Activated T-cell treated with anti-CD3 and anti-CD28 coated beads, Interleukin-2, amount 50 U/mL, for 4 hours (primary cell): ENCODE measurements around the gene ACSL1. TPM values are rescaled to one million over a fixed set of nuclear protein-coding genes. Genes with fewer than 3 reads are reported as not detected.
"Not testable (repeated sequence)": the region's sequence is repeated elsewhere in the genome, so short reads cannot be mapped to it uniquely, and the experiment has no call there.

ENCODE experiments used
- ATAC-seq, 2 donors: fragments of 200-7000 bp; cut with Tn5 transposase; one replicate each; pipeline ENCODE4 v1.10.0; 2021
- DNase-seq: peaks from one replicate; pipeline ENCODE4 v3.0.0-alpha.2; 2020
- H3K27me3 Mint-ChIP-seq: one replicate; pipeline ENCODE4 v1.8.0; 2021; ENCODE audit warnings: low read depth, mixed read lengths
- H3K36me3 Mint-ChIP-seq: one replicate; pipeline ENCODE4 v1.8.0; 2022; ENCODE audit warnings: mixed read lengths; ENCODE audit not compliant: insufficient read depth
- H3K4me1 Mint-ChIP-seq: one replicate; pipeline ENCODE4 v1.8.0; 2021; ENCODE audit warnings: low read depth, mixed read lengths
- H3K4me3 Mint-ChIP-seq: one replicate; pipeline ENCODE4 v1.8.0; 2021; ENCODE audit warnings: mild to moderate bottlenecking, moderate library complexity, mixed read lengths
- H3K9me3 Mint-ChIP-seq: one replicate; pipeline ENCODE4 v1.8.0; 2021; ENCODE audit warnings: mixed read lengths
- total RNA-seq, 3 donors: library from RNA; stranded (reverse); gene quantifications; one replicate each; pipeline ENCODE4 v1.2.1, GENCODE V29; 2021

ACSL1 gene
- total RNA-seq, 3 donors from 2014 or later = 24.2 to 28.3 (median 28.1) TPM

- Mint-ChIP-seq H3K9me3 (no peaks in the 10 kb centered on the region), H3K4me1 (peaks cover 10% of the 10 kb centered on the region), H3K4me3 (no peak overlapping the region), H3K36me3 (no peaks in the 10 kb centered on the region), H3K27me3 (peaks cover 13% of the 10 kb centered on the region)
- ATAC-seq = no peak
- DNase-seq = no peak
Measured at GRCh38 chr4:184850018-184850417, 24.2 kb upstream of the ACSL1 start.

GRCh38 chr4:184849185-184849584 is 23.4 kb upstream of the ACSL1 start:
- Mint-ChIP-seq H3K4me3 (no peak overlapping the region), H3K36me3 (no peaks in the 10 kb centered on the region), H3K9me3 (no peaks in the 10 kb centered on the region), H3K4me1 (peaks cover 2% of the 10 kb centered on the region), H3K27me3 (peaks cover 13% of the 10 kb centered on the region)
- ATAC-seq (peak in 1 of 2 donors; percentile 16), DNase-seq (no peak)

GRCh38 chr4:184848510-184848909 is 22.7 kb upstream of the ACSL1 start:
- DNase-seq = no peak
- peak in 1 of 2 donors; percentile 35 for ATAC-seq
- H3K27me3 Mint-ChIP-seq = peaks cover 13% of the 10 kb centered on the region
- H3K9me3 Mint-ChIP-seq = no peaks in the 10 kb centered on the region
- H3K4me3 Mint-ChIP-seq = no peak overlapping the region
- H3K4me1 Mint-ChIP-seq = peaks cover 2% of the 10 kb centered on the region
- H3K36me3 Mint-ChIP-seq = no peaks in the 10 kb centered on the region

- peaks cover 13% of the 10 kb centered on the region for H3K27me3 Mint-ChIP-seq
Measured at GRCh38 chr4:184846531-184846930, 20.8 kb upstream of the ACSL1 start.

GRCh38 chr4:184845367-184846021 is 19.7 kb upstream of the ACSL1 start:
- no peak for DNase-seq
- Mint-ChIP-seq H3K27me3 (peaks cover 15% of the 10 kb centered on the region), H3K4me1 (peaks cover 2% of the 10 kb centered on the region), H3K9me3 (no peaks in the 10 kb centered on the region), H3K36me3 (no peaks in the 10 kb centered on the region), H3K4me3 (no peak overlapping the region)
- ATAC-seq = peak in 1 of 2 donors; percentile 16

More at GRCh38 chr4:184846531-184846930, 20.8 kb upstream of the ACSL1 start:
- Mint-ChIP-seq H3K9me3 (no peaks in the 10 kb centered on the region), H3K36me3 (no peaks in the 10 kb centered on the region), H3K4me3 (no peak overlapping the region), H3K4me1 (peaks cover 2% of the 10 kb centered on the region)
- no peak for DNase-seq
- ATAC-seq = no peak

- H3K36me3 Mint-ChIP-seq = no peaks in the 10 kb centered on the region
- ATAC-seq = no peak
- no peaks in the 10 kb centered on the region for H3K9me3 Mint-ChIP-seq
- no peak overlapping the region for H3K4me3 Mint-ChIP-seq
- H3K27me3 Mint-ChIP-seq = peaks cover 15% of the 10 kb centered on the region
- DNase-seq = no peak
- peaks cover 2% of the 10 kb centered on the region for H3K4me1 Mint-ChIP-seq
Measured at GRCh38 chr4:184844742-184845141, 19.0 kb upstream of the ACSL1 start.

GRCh38 chr4:184843984-184844554 is 18.3 kb upstream of the ACSL1 start:
- Mint-ChIP-seq H3K27me3 (peaks cover 15% of the 10 kb centered on the region), H3K9me3 (no peaks in the 10 kb centered on the region), H3K36me3 (no peaks in the 10 kb centered on the region), H3K4me3 (no peak overlapping the region), H3K4me1 (no peaks in the 10 kb centered on the region)
- DNase-seq = no peak
- peak; percentile 75 to 79 for ATAC-seq

- ATAC-seq, H3K4me3 Mint-ChIP-seq, H3K4me1 Mint-ChIP-seq, DNase-seq, H3K36me3 Mint-ChIP-seq, H3K9me3 Mint-ChIP-seq, H3K27me3 Mint-ChIP-seq: not testable (repeated sequence)
Measured at GRCh38 chr4:184839075-184839399, 13.3 kb upstream of the ACSL1 start.

- H3K4me1 Mint-ChIP-seq = no peaks in the 10 kb centered on the region
Measured at GRCh38 chr4:184838249-184839074, 12.7 kb upstream of the ACSL1 start.

GRCh38 chr4:184836613-184837012 is 10.8 kb upstream of the ACSL1 start:
- H3K4me1 Mint-ChIP-seq = no peaks in the 10 kb centered on the region
- no peak overlapping the region for H3K4me3 Mint-ChIP-seq
- ATAC-seq = no peak
- peaks cover 2% of the 10 kb centered on the region for H3K27me3 Mint-ChIP-seq
- DNase-seq = no peak
- no peaks in the 10 kb centered on the region for H3K9me3 Mint-ChIP-seq
- no peaks in the 10 kb centered on the region for H3K36me3 Mint-ChIP-seq

More at GRCh38 chr4:184838249-184839074, 12.7 kb upstream of the ACSL1 start:
- Mint-ChIP-seq H3K36me3 (no peaks in the 10 kb centered on the region), H3K27me3 (peaks cover 2% of the 10 kb centered on the region), H3K9me3 (no peaks in the 10 kb centered on the region), H3K4me3 (no peak overlapping the region)
- no peak for ATAC-seq
- no peak for DNase-seq

- H3K9me3 Mint-ChIP-seq = no peaks in the 10 kb centered on the region
- DNase-seq = no peak
- no peak for ATAC-seq
- H3K36me3 Mint-ChIP-seq = no peaks in the 10 kb centered on the region
- no peak overlapping the region for H3K4me3 Mint-ChIP-seq
- H3K27me3 Mint-ChIP-seq = no peaks in the 10 kb centered on the region
- H3K4me1 Mint-ChIP-seq = no peaks in the 10 kb centered on the region
Measured at GRCh38 chr4:184833046-184833838, 7.5 kb upstream of the ACSL1 start.

- Mint-ChIP-seq H3K9me3 (no peaks in the 10 kb centered on the region), H3K4me3 (no peak overlapping the region), H3K27me3 (no peaks in the 10 kb centered on the region), H3K36me3 (no peaks in the 10 kb centered on the region), H3K4me1 (peaks cover 5% of the 10 kb centered on the region)
- DNase-seq = no peak
- ATAC-seq = no peak
Measured at GRCh38 chr4:184831153-184831552, 5.4 kb upstream of the ACSL1 start.

GRCh38 chr4:184826691-184827270 is 1.0 kb upstream of the ACSL1 start:
- no peak for ATAC-seq
- Mint-ChIP-seq H3K4me1 (peaks cover 30% of the 10 kb centered on the region), H3K27me3 (no peaks in the 10 kb centered on the region), H3K9me3 (no peaks in the 10 kb centered on the region), H3K4me3 (peak overlapping the region; percentile 88), H3K36me3 (no peaks in the 10 kb centered on the region)
- no peak for DNase-seq
